ENCODE measurements around the gene DICER1. TPM values are rescaled to one million over a fixed set of nuclear protein-coding genes. Genes with fewer than 3 reads are reported as not detected.

DICER1 gene
- total RNA-seq, 4 donors from 2014 or later: 54.5 to 94.8 (median 83.8) TPM

DNA sequence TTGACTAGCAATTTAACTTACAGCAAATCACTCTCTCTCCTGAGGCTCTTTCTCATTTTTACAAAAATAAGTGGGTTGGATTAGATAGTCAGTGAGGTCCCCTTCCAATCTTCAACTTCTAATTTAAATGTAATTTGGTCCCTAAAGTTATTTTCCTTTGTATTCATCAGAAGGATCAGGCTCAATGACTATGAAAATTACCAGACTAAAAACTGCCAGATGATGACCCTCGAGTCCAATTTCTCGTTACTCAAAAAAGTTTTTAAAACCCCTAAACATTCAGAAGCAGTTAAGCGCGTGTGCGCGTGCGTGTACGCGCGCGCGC, 34.7 kb downstream of the DICER1 start:
- Histone ChIP-seq H3K4me3 (no peak overlapping the region), H3K27ac (peak overlapping the region in 1 of 4 donors; percentile 22), H3K9me3 (no peaks in the 10 kb centered on the region), H3K36me3 (peaks cover 0 to 33% (median 0%) of the 10 kb centered on the region in 3 donors), H3K27me3 (no peaks in the 10 kb centered on the region), H3K4me1 (peaks cover 0 to 60% (median 7%) of the 10 kb centered on the region in 4 donors)
- TF ChIP-seq EP300 (IDR thresholded peaks at IDR 0.05): no peak
- TF ChIP-seq POLR2A (IDR thresholded peaks at IDR 0.05): no peak
- TF ChIP-seq, protein P1, sequence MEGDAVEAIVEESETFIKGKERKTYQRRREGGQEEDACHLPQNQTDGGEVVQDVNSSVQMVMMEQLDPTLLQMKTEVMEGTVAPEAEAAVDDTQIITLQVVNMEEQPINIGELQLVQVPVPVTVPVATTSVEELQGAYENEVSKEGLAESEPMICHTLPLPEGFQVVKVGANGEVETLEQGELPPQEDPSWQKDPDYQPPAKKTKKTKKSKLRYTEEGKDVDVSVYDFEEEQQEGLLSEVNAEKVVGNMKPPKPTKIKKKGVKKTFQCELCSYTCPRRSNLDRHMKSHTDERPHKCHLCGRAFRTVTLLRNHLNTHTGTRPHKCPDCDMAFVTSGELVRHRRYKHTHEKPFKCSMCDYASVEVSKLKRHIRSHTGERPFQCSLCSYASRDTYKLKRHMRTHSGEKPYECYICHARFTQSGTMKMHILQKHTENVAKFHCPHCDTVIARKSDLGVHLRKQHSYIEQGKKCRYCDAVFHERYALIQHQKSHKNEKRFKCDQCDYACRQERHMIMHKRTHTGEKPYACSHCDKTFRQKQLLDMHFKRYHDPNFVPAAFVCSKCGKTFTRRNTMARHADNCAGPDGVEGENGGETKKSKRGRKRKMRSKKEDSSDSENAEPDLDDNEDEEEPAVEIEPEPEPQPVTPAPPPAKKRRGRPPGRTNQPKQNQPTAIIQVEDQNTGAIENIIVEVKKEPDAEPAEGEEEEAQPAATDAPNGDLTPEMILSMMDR (IDR thresholded peaks at IDR 0.05): no peak
- DNase-seq (ENCODE audit: low spot score in 2 of 2): no peak
- 94 to 95% methylated on average over 12 of the region's 12 CpGs for WGBS, 2 donors

DNA sequence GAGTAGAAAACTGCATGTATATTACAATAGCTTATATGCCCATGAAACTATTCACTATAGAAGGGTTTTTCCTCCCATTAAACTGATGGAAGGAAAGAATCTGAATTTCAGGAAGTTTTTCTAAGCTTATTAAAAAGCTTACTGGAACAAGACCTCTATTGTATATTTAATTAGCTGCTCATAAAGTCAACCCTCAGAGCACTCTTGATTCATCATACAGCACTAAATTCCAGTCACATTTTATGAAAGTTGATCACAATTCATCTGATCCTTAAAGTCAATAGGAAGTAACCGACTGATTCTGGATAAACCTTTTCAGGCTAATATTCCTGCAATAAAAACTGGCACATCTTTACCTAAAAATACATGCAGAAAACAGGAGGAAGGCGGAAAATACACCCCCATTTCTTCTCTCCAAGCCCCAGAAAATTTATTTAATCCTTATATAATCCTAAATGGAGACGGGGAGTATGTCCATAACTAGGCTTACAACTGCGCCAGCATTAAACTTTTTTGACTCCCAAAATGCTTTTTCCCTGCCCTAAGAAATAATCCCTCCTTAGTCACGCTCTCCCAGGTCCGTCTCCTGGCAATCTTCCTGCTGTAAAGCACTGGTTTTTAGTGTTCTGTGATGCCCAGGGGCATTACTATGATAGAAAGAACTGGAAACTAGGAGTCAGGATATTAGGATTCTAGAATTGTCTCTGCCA, 35.3 kb downstream of the DICER1 start:
- peaks cover 0 to 58% (median 7%) of the 10 kb centered on the region in 4 donors for H3K4me1 ChIP-seq
- 70 to 74% methylated on average over 6 of the region's 6 CpGs for WGBS, 2 donors
- no peak for TF ChIP-seq EP300 (IDR thresholded peaks at IDR 0.05)
- TF ChIP-seq, protein P1 (IDR thresholded peaks at IDR 0.05): no peak
- no peak for TF ChIP-seq POLR2A (IDR thresholded peaks at IDR 0.05)
- DNase-seq (ENCODE audit: low spot score in 2 of 2): no peak
- peak overlapping the region in 1 of 4 donors; percentile 22 for H3K27ac ChIP-seq
- no peaks in the 10 kb centered on the region for H3K9me3 ChIP-seq
- no peaks in the 10 kb centered on the region for H3K27me3 ChIP-seq
- peaks cover 0 to 38% (median 0%) of the 10 kb centered on the region in 3 donors for H3K36me3 ChIP-seq
- H3K4me3 ChIP-seq: no peak overlapping the region

DNA sequence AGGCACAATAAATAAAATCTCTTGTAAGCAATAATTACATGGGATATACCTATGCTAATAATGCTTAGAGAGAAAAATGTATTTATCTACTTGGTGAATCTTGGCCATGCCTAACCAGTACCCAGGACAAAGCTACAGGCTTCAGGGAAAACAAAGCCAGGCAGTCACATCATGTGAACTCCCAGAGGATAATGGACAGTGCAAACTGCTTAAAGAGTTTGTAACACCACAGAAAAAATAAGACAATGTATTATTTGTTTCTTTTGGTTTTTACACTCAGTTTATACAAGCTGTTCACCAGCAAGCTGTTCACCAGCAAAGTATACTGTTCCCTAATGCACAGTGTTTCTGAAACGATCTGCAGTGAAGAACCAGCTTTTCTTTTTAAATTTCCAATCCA, 38.0 kb downstream of the DICER1 start:
- H3K9me3 ChIP-seq: no peaks in the 10 kb centered on the region
- DNase-seq (ENCODE audit: low spot score in 2 of 2): no peak
- 18 to 27% methylated on average over 1 of the region's 1 CpG for WGBS, 2 donors
- H3K4me3 ChIP-seq: no peak overlapping the region
- no peaks in the 10 kb centered on the region for H3K27me3 ChIP-seq
- peaks cover 0 to 48% (median 0%) of the 10 kb centered on the region in 3 donors for H3K36me3 ChIP-seq
- H3K4me1 ChIP-seq: peaks cover 0 to 40% (median 7%) of the 10 kb centered on the region in 4 donors
- TF ChIP-seq EP300 (IDR thresholded peaks at IDR 0.05): no peak
- TF ChIP-seq POLR2A (IDR thresholded peaks at IDR 0.05): no peak
- TF ChIP-seq, protein P1 (IDR thresholded peaks at IDR 0.05): no peak
- H3K27ac ChIP-seq: peak overlapping the region in 2 of 4 donors; percentile 48 to 53

DNA sequence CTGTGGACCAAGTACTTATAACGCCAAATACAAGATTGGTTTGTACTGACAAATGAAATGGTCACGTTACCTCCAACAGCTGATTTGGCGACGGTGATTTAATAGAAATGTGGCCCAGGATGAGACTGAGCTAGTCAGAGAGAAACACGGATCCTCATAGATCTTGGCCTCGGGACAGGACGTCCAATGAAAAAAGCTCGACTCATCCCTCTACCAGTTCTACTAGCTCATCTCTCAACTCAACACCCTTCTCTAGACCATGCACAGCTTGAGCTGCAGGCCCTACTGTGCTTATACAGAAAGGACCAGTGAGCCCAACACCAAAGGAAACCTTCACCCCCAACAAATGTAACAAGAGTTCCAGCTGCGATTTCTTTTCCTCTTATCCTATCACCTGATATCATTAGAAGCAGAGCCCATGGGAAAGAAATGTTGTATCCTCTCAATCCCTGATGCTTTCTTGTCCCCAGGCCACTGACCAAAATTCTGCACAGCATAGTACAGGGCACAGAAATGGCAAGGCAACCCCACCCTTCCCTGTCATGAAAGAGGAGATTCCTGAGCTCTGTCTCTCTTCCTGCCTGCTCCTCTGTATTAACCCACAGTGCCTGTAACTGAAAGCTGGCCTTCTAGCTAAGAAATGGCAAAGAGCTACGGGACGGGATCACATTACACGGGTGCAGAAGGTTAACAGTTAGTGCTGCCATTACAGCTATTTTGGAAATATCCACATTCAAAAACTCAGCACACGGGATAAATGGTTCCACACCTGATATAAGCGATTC, 39.2 kb downstream of the DICER1 start:
- WGBS, 2 donors: 82 to 85% methylated on average over 14 of the region's 14 CpGs
- peak overlapping the region in 2 of 4 donors; percentile 1 to 38 for H3K27ac ChIP-seq
- no peaks in the 10 kb centered on the region for H3K27me3 ChIP-seq
- H3K4me1 ChIP-seq: peaks cover 0 to 46% (median 7%) of the 10 kb centered on the region in 4 donors
- H3K36me3 ChIP-seq: peaks cover 0 to 42% (median 0%) of the 10 kb centered on the region in 3 donors
- TF ChIP-seq, protein P1 (IDR thresholded peaks at IDR 0.05): no peak
- no peak for TF ChIP-seq EP300 (IDR thresholded peaks at IDR 0.05)
- no peak for TF ChIP-seq POLR2A (IDR thresholded peaks at IDR 0.05)
- no peaks in the 10 kb centered on the region for H3K9me3 ChIP-seq
- DNase-seq (ENCODE audit: low spot score in 2 of 2): no peak
- no peak overlapping the region for H3K4me3 ChIP-seq

DNA sequence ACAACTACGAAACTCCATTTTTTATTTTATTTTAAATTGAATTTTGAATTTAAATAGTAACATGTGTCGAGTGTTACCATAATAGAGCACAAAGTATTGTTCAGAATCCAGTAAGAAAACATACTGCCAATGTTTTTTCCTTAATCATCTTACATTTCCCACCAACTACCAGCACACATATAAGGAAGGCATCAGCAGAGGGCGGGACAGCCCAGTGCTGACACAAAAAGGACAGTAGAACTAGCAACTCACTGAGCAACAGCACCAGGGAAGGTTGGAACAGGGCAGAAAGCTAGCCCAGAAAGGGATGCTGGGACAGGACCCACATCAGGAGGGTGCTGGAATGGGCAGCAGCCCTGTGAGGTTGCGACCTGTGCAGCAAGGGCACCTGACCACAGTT, 43.9 kb downstream of the DICER1 start:
- H3K9me3 ChIP-seq: no peaks in the 10 kb centered on the region
- TF ChIP-seq, protein P1 (IDR thresholded peaks at IDR 0.05): no peak
- no peak for TF ChIP-seq POLR2A (IDR thresholded peaks at IDR 0.05)
- TF ChIP-seq EP300 (IDR thresholded peaks at IDR 0.05): no peak
- H3K4me3 ChIP-seq: no peak overlapping the region
- no peaks in the 10 kb centered on the region for H3K27me3 ChIP-seq
- whole genome bisulfite sequencing, 2 donors: 95 to 99% methylated on average over 4 of the region's 4 CpGs
- H3K36me3 ChIP-seq: peaks cover 0 to 63% (median 0%) of the 10 kb centered on the region in 3 donors
- peaks cover 0 to 14% (median 0%) of the 10 kb centered on the region in 4 donors for H3K4me1 ChIP-seq
- DNase-seq (ENCODE audit: low spot score in 2 of 2): no peak
- H3K27ac ChIP-seq: peak overlapping the region in 1 of 4 donors; percentile 6
